ENCODE measurements around the gene NCOA1.

GRCh38 chr2:24745825-24746224 is 254.8 kb downstream of the NCOA1 start:
- TF ChIP-seq, protein P1, sequence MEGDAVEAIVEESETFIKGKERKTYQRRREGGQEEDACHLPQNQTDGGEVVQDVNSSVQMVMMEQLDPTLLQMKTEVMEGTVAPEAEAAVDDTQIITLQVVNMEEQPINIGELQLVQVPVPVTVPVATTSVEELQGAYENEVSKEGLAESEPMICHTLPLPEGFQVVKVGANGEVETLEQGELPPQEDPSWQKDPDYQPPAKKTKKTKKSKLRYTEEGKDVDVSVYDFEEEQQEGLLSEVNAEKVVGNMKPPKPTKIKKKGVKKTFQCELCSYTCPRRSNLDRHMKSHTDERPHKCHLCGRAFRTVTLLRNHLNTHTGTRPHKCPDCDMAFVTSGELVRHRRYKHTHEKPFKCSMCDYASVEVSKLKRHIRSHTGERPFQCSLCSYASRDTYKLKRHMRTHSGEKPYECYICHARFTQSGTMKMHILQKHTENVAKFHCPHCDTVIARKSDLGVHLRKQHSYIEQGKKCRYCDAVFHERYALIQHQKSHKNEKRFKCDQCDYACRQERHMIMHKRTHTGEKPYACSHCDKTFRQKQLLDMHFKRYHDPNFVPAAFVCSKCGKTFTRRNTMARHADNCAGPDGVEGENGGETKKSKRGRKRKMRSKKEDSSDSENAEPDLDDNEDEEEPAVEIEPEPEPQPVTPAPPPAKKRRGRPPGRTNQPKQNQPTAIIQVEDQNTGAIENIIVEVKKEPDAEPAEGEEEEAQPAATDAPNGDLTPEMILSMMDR (IDR thresholded peaks at IDR 0.05; ENCODE audit: low read depth, low read length, poor library complexity, severe bottlenecking) = no peak
- TF ChIP-seq EZH2phosphoT487 (IDR thresholded peaks at IDR 0.05; ENCODE audit: borderline replicate concordance, low read length) = no peak
